Brain pericyte (primary cell): ENCODE data around the gene ALKBH8.
"Not testable (repeated sequence)": the region's sequence is repeated elsewhere in the genome, so short reads cannot be mapped to it uniquely, and the experiment has no call there.

ENCODE experiments used
- DNase-seq: peaks from one replicate; pipeline ENCODE4 v3.0.0-alpha.2; 2012; ENCODE audit warnings: low read depth, low spot score

Gene ALKBH8

GRCh38 chr11:107576497-107577345 is 11.2 kb upstream of the ALKBH8 start:
- not testable (repeated sequence) for DNase-seq

- DNase-seq: no peak
Measured at GRCh38 chr11:107573438-107573837, 7.9 kb upstream of the ALKBH8 start.

- DNase-seq: no peak
Measured at GRCh38 chr11:107570015-107570414, 4.5 kb upstream of the ALKBH8 start.

- no peak for DNase-seq
Measured at GRCh38 chr11:107567739-107568335, 2.3 kb upstream of the ALKBH8 start.

GRCh38 chr11:107566569-107566968 is 1.0 kb upstream of the ALKBH8 start:
- no peak for DNase-seq

- DNase-seq: not testable (repeated sequence)
Measured at GRCh38 chr11:107565955-107566501, 493 bp upstream of the ALKBH8 start.

GRCh38 chr11:107564877-107565218 is 687 bp downstream of the ALKBH8 start:
- no peak for DNase-seq

GRCh38 chr11:107563702-107564101 is 1.8 kb downstream of the ALKBH8 start:
- no peak for DNase-seq

- DNase-seq: no peak
Measured at GRCh38 chr11:107562647-107563208, 2.8 kb downstream of the ALKBH8 start.

GRCh38 chr11:107561688-107562087 is 3.8 kb downstream of the ALKBH8 start:
- DNase-seq: no peak

- no peak for DNase-seq
Measured at GRCh38 chr11:107550304-107550703, 15.2 kb downstream of the ALKBH8 start.

- DNase-seq: no peak
Measured at GRCh38 chr11:107549954-107550285, 15.6 kb downstream of the ALKBH8 start.

- no peak for DNase-seq
Measured at GRCh38 chr11:107549253-107549953, 16.1 kb downstream of the ALKBH8 start.

- DNase-seq: no peak
Measured at GRCh38 chr11:107547961-107548360, 17.6 kb downstream of the ALKBH8 start.

GRCh38 chr11:107545101-107545514 is 20.4 kb downstream of the ALKBH8 start:
- peak; percentile 29 for DNase-seq

GRCh38 chr11:107538821-107539220 is 26.7 kb downstream of the ALKBH8 start:
- DNase-seq: no peak

- DNase-seq: no peak
Measured at GRCh38 chr11:107538239-107538638, 27.3 kb downstream of the ALKBH8 start.

GRCh38 chr11:107537155-107537554 is 28.4 kb downstream of the ALKBH8 start:
- DNase-seq: not testable (repeated sequence)

GRCh38 chr11:107526197-107526596 is 39.3 kb downstream of the ALKBH8 start:
- no peak for DNase-seq

GRCh38 chr11:107508858-107509244 is 56.7 kb downstream of the ALKBH8 start:
- DNase-seq: no peak

GRCh38 chr11:107508201-107508857 is 57.2 kb downstream of the ALKBH8 start:
- no peak for DNase-seq
